KBM-7 (cell line): ENCODE data around the gene ZSWIM5.
"Not testable (repeated sequence)": the region's sequence is repeated elsewhere in the genome, so short reads cannot be mapped to it uniquely, and the experiment has no call there.

ENCODE experiments used
- DNase-seq: peaks from one replicate; pipeline ENCODE4 v3.0.0-alpha.2; 2015
- in situ Hi-C: fragments of 300-500 bp; cut with MboI; formaldehyde crosslinking; loops from 2 replicates; pipeline ENCODE4 v1.14.3; 2020; ENCODE audit warnings: low sequenced_read_pairs, low pct_unique_long_range_greater_than_20kb, mixed read lengths

The ZSWIM5 gene

DNA sequence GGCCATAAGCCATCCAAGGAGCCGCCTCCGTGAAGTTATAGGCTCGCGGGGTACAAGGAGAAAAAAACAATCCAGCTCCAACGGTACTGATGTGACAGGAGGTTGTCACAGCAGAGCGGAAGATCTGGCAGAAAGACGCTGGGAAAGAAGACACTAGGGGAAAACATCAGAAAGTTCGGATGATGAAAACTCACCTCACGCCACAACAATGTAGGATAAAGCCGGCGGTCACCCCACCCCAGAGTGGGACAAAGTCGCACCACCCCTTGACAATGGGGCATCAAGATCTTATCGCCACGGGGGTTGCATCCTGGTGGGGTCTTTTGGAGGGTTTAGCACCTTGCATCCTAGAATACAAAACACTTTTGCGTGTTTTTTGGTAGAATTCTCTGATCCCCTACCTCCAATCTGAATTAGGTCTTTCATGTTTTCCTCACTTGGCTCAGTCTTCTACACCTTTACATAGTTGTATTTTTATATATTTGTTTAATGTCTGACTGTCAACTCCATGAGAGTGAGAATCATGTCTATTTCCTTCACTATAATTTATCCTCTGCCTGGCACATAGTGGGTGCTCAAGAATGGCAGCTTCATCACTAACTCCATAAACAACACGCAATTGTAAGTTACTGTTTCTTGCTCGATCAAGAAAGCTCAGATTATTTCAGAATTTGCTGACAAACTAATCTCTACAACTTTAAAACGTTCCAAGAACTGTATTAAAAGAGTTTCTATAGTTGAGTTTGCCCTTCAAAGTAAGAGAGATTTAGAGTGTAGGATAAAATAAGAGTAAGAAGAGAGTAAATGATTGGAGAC is 611 bp upstream of the ZSWIM5 start:
- DNase-seq, result no peak
- in situ Hi-C loops, result no loop called here

DNA sequence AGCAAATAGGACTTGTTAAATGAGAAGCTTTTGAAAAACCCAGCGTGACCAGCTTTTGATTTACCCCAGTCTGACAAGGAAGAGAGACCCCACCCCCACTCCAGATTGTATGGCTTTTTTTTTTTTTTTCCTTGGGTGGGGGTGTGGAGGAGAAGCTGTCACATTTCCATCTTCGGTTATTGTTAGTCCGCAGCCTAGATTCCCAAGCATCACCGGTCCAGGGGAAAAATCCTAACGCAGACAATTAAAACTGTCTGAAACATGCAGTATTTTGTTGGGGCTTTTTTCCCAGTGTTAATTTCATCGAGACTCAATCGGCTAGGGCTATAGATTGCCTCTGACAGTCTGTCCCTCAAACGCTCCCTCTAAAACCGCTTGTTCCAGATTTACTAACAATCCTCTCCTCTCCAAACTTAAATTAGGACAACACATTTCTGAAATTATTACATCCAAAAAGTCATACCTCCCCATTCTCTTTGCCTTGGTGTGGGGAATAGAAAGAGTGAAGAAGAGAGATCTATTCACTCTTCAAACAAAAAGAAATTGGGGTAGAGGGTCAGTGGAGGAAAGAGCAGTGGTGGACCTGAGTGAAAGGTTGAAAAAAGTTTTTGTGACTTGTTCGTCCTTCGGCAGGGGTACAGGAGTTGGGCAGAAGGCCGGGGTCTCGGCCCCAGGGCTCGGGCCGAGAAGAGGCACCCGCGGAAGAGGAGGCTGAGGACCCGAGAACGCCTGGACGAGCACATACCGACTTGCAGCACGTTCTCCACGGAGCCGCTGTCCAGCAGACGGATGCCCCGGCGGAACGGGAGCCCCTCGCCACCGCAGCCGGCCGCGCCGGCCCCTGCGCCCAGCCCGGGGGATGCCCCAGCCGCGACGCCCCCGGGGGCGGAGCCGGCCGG is 1.1 kb downstream of the ZSWIM5 start:
- in situ Hi-C loops, result no loop called here
- DNase-seq, result peak; percentile 23

DNA sequence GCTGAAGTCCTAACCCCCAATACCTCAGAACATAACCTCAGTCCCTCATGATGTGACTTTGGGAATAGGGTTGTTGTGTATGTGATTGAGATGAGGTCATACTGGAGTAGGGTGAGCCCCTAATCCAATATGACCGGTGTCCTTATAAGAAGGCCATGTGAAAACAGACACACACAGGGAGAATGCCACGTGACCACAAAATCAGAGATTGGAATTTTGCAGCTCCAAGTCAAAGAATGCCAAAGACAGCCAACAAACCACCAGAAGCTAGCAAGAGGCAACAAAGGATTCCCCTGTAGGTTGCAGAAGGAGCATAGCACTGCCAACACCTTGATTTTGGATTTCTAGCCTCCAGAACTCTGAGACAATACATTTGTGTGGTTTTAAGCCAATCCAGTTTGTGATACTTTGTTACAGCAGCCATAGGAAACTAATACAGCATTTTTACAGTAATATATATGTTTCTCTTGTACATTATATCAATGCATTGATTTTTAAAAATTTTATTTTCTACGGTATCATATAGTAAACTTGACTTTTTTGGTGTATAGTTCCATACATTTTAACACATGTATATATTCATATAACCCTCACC is 5.4 kb downstream of the ZSWIM5 start:
- DNase-seq, result no peak
- in situ Hi-C loops, result no loop called here

DNA sequence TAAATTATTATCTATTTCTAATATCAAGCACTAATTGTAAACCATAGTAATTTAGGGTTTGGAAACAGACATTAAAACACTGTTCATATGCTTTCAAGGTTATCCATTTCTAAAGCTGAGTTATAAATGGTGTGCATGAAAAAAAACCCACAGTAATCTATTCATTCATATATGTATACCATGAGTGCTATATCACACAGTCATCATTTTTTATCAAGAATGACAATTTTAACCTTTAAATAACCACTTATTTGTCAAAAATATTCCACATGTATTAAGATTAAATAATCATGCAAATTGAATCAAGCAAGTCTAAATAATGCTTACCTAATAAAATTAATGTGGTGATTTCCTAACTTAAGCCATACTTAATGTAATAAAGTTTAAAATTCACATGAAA is 6.0 kb downstream of the ZSWIM5 start:
- in situ Hi-C loops, result no loop called here
- no peak for DNase-seq

DNA sequence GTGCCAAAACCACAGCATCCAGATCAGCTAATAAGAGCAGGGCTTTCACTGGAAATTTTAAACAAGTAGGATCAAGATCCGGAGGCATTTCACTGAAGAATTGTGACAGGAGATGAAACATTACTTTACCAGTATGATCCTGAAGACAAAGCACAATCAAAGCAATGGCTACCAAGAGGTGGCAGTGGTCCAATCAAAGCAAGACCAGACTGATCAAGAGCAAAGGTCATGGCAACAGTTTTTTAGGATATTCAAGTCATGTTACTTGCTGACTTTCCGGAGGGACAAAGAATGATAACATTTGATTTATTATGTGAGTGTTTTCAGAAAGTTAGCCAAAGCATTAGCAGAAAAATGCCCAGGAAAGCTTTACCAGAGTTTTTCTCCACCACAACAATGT is 8.2 kb downstream of the ZSWIM5 start:
- DNase-seq, result no peak
- in situ Hi-C loops, result no loop called here

DNA sequence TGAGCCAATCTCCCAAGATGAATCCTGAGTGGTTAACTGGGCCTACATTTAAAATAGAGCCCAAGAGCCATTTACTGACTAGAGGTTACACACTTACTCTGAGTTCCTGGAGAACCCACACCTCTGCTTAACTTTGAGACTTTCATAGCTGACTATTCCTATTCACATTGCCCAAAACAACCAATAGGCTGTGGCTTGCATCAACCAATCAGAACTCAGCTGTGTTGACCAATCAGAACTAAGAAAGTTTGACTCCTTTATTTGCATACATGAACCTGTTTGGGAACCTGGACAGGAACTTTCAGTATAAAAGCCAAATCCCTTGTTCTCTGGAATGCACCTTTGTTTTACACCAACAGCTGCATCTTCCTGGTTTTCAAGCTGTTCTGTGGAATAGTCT is 9.5 kb downstream of the ZSWIM5 start:
- DNase-seq, result no peak

DNA sequence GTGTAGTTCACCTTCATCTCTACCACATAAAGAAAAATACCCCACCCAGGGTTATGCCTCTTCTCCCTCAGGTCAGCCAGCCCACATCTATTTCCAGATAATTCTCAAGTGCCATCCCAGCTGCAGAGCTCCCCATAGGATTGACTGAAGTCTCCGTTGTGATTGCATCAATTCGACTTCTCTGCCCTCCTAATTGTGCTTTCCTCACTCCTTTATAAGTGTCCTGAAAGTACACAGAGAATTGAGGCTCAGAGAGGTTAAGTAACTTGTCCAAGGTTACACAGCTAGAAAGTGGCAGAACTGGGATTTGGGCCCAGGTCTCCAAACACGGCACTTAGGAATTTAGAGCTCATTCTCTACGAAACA is 15.0 kb downstream of the ZSWIM5 start:
- DNase-seq, result no peak
- in situ Hi-C loops, result no loop called here

More for the DNA sequence above, 9.5 kb downstream of the ZSWIM5 start:
- in situ Hi-C loops, result no loop called here

DNA sequence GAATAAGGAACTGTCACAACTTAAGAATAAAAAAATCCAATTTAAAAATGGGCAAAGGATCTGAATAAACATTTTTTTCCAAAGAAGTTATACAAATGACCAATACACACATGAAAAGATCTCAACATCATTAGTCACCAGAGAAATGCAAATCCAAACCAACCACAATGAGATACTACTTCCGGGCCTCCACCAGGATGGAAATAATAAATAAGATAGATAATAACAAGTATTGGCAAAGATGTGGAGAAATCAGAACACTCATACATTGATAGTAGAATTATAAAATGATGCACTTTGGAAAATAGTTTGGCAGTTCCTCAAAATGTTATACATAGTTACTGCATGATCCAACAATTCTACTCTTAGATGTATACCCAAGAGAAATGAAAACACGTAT is 18.7 kb downstream of the ZSWIM5 start:
- no peak for DNase-seq
- in situ Hi-C loops, result no loop called here

DNA sequence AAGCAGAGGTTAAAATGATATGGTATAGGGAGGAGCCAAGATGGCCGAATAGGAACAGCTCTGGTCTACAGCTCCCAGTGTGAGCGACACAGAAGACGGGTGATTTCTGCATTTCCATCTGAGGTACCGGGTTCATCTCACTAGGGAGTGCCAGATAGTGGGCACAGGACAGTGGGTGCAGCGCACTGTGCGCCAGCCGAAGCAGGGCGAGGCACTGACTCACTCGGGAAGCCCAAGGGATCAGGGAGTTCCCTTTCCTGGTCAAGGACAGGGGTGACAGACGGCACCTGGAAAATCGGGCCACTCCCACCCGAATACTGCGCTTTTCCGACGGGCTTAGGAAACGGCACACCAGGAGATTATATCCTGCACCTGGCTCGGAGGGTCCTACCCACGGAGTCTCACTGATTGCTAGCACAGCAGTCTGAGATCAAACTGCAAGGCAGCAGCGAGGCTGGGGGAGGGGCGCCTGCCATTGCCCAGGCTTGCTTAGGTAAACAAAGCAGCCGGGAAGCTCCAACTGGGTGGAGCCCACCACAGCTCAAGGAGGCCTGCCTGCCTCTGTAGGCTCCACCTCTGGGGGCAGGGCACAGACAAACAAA is 26.4 kb downstream of the ZSWIM5 start:
- in situ Hi-C loops, result not testable (repeated sequence)

DNA sequence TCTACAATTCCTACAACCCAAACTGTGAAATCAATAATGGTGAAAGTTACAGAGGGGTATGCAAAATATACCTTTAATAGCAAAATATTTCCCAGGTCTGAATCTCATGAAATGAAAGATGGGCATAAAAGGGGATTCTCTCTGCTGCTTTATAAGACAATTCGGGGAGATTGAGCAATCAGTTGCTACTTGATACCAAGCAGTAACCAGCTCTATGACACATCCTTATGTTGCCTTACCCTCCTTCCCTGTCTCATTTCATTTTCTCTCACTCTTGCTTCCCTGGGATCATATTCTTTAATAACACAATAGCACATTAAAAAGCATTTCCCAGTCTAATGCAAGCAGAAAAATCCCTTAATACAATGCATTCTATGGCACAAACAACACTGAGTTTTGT is 29.0 kb downstream of the ZSWIM5 start:
- DNase-seq, result no peak

More for the DNA sequence above, 26.4 kb downstream of the ZSWIM5 start:
- DNase-seq, result not testable (repeated sequence)

DNA sequence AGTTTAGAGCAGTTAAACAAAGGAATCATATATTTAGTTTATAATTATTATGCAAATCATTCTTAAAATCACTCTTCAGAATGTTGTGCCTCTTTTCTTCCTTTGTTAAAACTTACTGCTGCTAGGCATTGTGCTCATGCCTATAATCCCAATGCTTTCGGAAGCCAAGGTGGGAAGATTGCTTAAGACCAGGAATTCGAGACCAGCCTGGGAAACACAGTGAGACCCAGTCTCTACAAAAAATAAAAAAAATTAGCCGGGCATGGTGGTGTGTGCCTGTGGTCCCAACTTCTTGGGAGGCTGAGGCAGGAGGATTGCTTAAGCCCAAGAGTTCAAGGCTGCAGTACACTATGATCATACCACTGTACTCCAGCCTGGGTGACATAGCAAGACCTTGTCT is 33.6 kb downstream of the ZSWIM5 start:
- in situ Hi-C loops, result no loop called here
- DNase-seq, result no peak

More for the DNA sequence above, 29.0 kb downstream of the ZSWIM5 start:
- in situ Hi-C loops, result no loop called here

DNA sequence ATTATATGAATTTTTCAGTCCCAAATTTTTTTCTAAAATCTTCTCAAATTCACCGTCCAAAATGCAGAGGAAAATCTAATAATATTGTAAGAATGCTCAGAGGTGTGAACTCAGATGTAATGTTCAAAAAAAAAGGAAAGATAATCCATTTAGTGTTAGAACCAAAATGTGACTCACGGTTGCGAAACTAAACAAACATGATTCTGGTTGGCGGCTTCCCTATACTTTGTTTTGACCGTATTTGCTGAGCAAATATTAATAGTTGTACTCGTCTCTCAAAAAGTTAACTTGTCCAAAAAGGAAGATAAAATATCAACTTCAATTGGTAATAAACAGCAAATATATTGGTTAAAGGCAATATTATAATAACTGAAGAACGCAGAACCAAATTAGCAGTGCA is 34.4 kb downstream of the ZSWIM5 start:
- no peak for DNase-seq
- in situ Hi-C loops, result no loop called here

DNA sequence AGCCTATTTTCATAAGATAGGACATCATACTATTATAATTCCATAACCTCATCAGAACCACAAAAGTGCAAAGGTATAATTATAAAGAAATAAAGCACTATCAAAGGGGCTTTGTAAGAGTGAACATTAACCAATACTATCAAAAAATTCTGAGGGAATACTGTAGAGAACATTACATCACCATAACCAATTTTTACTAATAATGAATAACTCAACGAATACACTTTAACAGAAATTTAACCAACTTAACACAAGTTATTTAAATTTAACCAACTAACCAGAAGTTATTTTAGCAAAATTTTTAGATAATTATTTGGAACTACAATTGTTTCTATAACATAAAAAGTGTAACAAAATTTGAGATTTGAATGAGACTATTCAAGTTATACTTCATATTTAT is 34.8 kb downstream of the ZSWIM5 start:
- DNase-seq, result no peak
- in situ Hi-C loops, result no loop called here

DNA sequence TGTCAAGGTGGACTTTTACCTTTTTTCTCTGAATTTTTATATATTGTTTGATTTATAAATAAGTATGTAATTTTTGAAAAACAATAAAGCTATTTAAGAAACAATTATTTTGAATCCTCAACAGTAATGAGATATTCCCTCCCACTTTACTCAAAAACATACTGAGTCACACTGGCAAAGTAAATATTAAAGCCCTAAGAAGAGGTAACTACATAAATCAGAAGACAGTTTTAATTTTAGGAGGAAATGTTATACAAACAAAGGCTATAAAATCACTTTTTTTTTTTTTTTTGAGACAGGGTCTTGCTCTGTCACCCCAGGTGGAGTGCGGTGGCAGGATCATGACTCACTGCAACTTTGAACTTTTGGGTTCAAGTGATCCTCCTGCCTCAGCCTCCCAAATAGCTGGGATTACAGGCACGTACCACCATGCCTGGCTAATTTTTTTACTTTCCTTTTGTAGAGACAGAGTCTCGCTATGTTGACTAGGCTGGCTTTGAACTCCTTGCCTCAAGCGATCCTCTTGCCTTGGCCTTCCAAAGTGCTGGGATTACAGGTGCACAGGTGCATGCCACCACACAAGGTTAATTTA is 36.2 kb downstream of the ZSWIM5 start:
- no peak for DNase-seq
- in situ Hi-C loops, result no loop called here

DNA sequence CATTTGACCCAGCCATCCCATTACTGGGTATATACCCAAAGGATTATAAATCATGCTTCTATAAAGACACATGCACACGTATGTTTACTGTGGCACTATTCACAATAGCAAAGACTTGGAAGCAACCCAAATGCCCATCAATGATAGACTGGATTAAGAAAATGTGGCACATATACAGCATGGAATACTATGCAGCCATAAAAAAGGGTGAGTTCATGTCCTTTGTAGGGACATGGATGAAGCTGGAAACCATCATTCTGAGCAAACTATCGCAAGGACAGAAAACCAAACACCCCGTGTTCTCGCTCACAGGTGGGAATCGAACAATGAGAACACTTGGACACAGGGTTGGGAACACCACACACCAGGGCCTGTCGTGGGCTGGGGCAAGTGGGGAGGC is 38.5 kb downstream of the ZSWIM5 start:
- in situ Hi-C loops, result not testable (repeated sequence)

DNA sequence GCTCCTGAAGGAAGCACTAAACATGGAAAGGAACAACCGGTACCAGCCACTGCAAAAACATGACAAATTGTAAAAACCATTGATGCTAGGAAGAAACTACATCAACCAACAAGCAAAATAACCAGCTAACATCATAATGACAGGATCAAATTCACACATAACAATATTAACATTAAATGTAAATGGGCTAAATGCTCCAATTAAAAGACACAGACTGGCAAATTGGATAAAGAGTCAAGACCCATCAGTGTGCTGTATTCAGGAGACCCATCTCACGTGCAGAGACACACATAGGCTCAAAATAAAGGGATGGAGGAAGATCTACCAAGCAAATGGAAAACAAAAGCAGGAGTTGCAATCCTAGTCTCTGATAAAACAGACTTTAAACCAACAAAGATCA is 42.1 kb downstream of the ZSWIM5 start:
- DNase-seq, in situ Hi-C loops: not testable (repeated sequence)

More for the DNA sequence above, 38.5 kb downstream of the ZSWIM5 start:
- DNase-seq, result not testable (repeated sequence)

DNA sequence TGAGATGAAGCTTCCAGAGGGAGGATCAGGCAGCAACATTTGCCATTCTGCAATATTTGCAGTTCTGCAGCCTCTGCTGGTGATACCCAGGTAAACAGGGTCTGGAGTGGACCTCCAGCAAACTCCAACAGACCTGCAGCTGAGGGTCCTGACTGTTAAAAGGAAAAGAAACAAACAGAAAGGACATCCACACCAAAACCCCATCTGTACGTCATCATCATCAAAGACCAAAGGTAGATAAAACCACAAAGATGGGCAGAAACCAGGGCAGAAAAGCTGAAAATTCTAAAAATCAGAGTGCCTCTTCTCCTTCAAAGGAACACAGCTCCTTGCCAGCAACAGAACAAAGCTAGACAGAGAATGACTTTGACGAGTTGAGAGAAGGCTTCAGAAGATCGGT is 43.3 kb downstream of the ZSWIM5 start:
- in situ Hi-C loops, DNase-seq: not testable (repeated sequence)

DNA sequence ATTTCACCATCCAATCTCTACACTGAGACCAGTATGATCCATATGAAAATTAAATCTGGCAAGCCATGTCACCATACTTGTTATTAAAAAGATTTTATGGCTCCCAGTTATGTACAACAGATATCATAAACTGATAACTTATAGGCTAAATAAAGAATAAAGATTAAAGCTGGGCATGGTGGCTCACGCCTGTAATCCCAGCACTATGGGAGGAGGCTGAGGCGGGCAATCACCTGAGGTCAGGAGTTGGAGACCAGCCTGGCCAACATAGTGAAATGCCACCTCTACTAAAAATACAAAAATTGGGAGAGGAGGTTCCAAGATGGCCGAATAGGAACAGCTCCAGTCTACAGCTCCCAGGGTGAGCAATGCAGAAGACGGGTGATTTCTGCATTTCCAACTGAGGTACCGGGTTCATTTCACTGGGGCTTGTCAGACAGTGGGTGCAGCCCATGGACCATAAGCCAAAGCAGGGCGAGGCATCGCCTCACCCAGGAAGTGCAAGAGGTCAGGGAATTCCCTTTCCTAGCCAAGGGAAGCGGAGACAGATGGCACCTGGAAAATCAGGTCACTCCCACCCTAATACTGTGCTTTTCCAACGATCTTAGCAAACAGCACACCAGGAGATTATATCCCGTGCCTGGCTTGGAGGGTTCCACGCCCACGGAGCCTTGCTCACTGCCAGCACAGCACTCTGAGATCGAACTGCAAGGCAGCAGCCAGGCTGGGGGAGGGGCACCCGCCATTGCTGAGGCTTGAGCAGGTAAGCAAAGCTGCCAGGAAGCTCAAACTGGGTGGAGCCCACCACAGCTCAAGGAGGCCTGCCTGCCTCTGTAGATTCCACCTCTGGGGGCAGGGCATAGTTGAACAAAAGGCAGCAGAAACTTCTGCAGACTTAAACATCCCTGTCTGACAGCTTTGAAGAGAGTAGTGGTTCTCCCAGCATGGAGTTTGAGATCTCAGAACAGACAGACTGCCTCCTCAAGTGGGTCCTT is 44.1 kb downstream of the ZSWIM5 start:
- in situ Hi-C loops, DNase-seq: not testable (repeated sequence)
